Upper lobe of right lung (tissue), 1 donor: ENCODE data around the gene EML6. TPM values are rescaled to one million over a fixed set of nuclear protein-coding genes. Genes with fewer than 3 reads are reported as not detected.

Experiments
- ATAC-seq: fragments of 200-7000 bp; cut with Tn5 transposase; one replicate; pipeline ENCODE4 v1.9.1; 2020; ENCODE audit warnings: mild to moderate bottlenecking, moderate library complexity
- DNase-seq: peaks from one replicate; pipeline ENCODE4 v3.0.0-alpha.2; 2020
- H3K27ac ChIP-seq: fragments of 200-600 bp; one replicate; pipeline ENCODE4 v1.8.0; 2022
- H3K27me3 ChIP-seq: fragments of 200-600 bp; one replicate; pipeline ENCODE4 v1.8.0; 2022; ENCODE audit warnings: mild to moderate bottlenecking
- H3K36me3 ChIP-seq: fragments of 200-600 bp; one replicate; pipeline ENCODE4 v1.8.0; 2022
- H3K4me1 ChIP-seq: fragments of 200-600 bp; one replicate; pipeline ENCODE4 v1.8.0; 2022
- H3K4me3 ChIP-seq: fragments of 200-600 bp; one replicate; pipeline ENCODE4 v1.8.0; 2022; ENCODE audit warnings: mild to moderate bottlenecking
- H3K9me3 ChIP-seq: fragments of 200-600 bp; one replicate; pipeline ENCODE4 v1.8.0; 2022
- intact Hi-C: fragments of 100-400 bp; cut with DNase I; formaldehyde crosslinking; loops from one replicate; pipeline ENCODE4 v1.11.0; 2022
- total RNA-seq: library from RNA; stranded (reverse); fragmentation: NEBNext Ultra II Directional; extraction: Animal tissue kit (Norgen Biotek cat#: 25700); gene quantifications from one replicate; pipeline ENCODE4 v1.2.1, GENCODE V29; 2021
- TF ChIP-seq, protein P1 (sequence below): fragments of 200-600 bp; IDR thresholded peaks from one replicate; pipeline ENCODE4 v1.8.0; 2022; ENCODE audit warnings: antibody characterized with exemption
- donor health status: DM: no; HTN: yes; CAD: no; lungs with severe emphysema.

The EML6 gene
- total RNA-seq, 1 donor from 2014 or later: 1.4 TPM

GRCh38 chr2:54876764-54877163, 153.3 kb downstream of the EML6 start:
- Histone ChIP-seq H3K27me3 (no peaks in the 10 kb centered on the region), H3K9me3 (no peaks in the 10 kb centered on the region), H3K4me3 (no peak overlapping the region), H3K27ac (no peak overlapping the region), H3K36me3 (no peaks in the 10 kb centered on the region), H3K4me1 (no peaks in the 10 kb centered on the region)
- TF ChIP-seq, protein P1, sequence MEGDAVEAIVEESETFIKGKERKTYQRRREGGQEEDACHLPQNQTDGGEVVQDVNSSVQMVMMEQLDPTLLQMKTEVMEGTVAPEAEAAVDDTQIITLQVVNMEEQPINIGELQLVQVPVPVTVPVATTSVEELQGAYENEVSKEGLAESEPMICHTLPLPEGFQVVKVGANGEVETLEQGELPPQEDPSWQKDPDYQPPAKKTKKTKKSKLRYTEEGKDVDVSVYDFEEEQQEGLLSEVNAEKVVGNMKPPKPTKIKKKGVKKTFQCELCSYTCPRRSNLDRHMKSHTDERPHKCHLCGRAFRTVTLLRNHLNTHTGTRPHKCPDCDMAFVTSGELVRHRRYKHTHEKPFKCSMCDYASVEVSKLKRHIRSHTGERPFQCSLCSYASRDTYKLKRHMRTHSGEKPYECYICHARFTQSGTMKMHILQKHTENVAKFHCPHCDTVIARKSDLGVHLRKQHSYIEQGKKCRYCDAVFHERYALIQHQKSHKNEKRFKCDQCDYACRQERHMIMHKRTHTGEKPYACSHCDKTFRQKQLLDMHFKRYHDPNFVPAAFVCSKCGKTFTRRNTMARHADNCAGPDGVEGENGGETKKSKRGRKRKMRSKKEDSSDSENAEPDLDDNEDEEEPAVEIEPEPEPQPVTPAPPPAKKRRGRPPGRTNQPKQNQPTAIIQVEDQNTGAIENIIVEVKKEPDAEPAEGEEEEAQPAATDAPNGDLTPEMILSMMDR: no peak
- ATAC-seq: no peak
- DNase-seq: no peak
- intact Hi-C loops: no loop called here

DNA sequence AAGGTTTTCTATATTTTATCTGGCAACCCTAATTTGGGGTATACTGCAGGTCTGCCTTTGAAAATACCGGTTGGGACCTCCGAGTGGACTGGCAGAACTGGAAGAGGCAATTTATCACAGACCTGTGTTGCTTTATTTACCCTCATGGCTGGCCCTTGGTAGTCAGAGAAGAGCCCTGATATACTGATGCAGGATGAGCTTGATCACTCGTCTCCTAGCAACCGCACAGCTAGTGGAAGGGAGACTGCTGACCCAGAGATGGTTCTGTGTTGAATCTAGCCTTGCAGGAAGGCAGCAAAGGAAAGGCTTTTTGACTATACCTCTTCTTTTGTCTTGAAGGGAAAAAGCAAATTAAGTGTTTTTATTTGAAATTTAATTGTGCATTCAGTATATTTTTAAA, 154.7 kb downstream of the EML6 start:
- H3K4me1 ChIP-seq: no peaks in the 10 kb centered on the region
- no peaks in the 10 kb centered on the region for H3K27me3 ChIP-seq
- H3K36me3 ChIP-seq: no peaks in the 10 kb centered on the region
- H3K4me3 ChIP-seq: no peak overlapping the region
- intact Hi-C loops: no loop called here
- TF ChIP-seq, protein P1: no peak
- no peak overlapping the region for H3K27ac ChIP-seq
- DNase-seq (no peak), ATAC-seq (no peak)
- no peaks in the 10 kb centered on the region for H3K9me3 ChIP-seq

DNA sequence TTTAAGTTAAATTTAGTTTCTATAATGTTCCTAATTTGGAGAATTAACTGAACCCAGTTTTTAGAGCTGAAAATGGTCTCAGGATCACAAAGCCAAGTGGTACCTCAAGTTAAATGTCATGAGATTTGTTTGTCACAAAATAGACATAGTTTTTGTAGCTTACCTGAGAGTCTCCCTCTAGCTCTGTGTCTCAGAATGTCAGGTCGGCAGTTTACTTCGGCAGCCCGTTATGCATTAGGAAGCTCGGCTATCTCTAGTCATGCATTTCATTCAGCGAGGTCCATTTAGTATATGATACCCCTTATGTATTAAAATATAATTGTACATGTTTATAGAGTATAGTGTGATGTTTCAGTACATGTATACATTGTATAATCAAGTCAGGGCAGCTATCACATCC, 155.6 kb downstream of the EML6 start:
- no peaks in the 10 kb centered on the region for H3K9me3 ChIP-seq
- H3K36me3 ChIP-seq: no peaks in the 10 kb centered on the region
- DNase-seq: no peak
- TF ChIP-seq, protein P1: no peak
- H3K27ac ChIP-seq: no peak overlapping the region
- intact Hi-C loops: no loop called here
- no peak overlapping the region for H3K4me3 ChIP-seq
- no peaks in the 10 kb centered on the region for H3K27me3 ChIP-seq
- no peak for ATAC-seq
- no peaks in the 10 kb centered on the region for H3K4me1 ChIP-seq

DNA sequence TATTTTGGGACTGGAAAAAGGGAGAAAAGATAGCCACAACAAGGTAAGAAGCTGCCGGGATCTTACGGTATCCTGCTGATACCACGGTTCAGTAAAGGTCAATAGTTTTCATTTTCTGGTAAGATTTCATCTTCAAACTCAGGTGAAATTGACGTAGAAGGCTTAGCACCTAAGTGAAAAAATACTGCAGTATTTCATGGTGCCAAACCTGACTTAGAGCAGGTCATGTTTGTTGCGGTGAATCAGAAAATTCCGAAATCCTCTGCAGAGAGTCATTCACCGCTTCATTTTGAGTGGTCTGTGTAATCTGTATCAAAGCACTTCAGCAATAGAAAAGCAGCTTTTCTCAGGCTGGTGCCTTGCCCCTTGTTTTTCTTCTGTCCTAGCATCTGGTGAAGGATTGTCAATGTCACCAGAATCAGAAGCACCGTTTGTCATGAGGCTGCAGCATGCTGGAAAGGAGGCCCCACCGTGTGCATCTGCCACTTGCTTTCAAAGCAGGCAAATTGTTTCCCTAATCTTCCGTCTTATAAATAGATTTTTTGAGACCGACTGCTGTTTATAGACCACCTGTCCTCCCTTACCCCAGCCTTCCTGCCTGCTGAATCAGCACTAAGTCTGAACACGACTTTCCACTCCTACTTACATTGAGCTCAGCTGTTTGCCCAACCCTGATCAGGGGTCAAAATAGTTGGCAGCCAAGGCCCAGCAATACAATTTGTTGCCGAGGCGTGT, 156.3 kb downstream of the EML6 start:
- H3K27me3 ChIP-seq: no peaks in the 10 kb centered on the region
- intact Hi-C loops: no loop called here
- H3K4me1 ChIP-seq: no peaks in the 10 kb centered on the region
- ATAC-seq (no peak), DNase-seq (no peak)
- H3K36me3 ChIP-seq: no peaks in the 10 kb centered on the region
- H3K4me3 ChIP-seq: no peak overlapping the region
- no peaks in the 10 kb centered on the region for H3K9me3 ChIP-seq
- TF ChIP-seq, protein P1: no peak
- no peak overlapping the region for H3K27ac ChIP-seq

DNA sequence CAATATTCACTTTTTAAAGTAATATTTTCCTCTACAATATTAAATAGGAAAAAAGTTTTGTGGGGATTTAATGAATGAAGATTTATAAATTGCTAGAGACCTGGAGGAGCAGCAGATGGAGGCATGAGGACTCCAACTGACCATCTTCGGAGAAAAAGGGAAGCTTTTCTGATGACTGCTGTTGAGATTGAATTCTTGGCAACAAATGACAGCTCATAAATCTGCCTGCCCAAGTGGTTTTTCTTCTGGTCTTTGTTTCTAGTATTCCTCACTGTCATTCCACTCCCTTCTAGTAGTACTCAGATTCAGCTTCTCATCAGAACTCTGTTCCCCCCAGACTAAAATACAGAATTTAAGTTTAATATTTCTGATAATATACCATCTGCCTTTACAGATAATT, 157.0 kb downstream of the EML6 start:
- no peak for ATAC-seq
- TF ChIP-seq, protein P1: no peak
- intact Hi-C loops: no loop called here

GRCh38 chr2:54881759-54882158, 158.3 kb downstream of the EML6 start:
- H3K27ac ChIP-seq: no peak overlapping the region
- intact Hi-C loops: no loop called here
- DNase-seq (no peak), ATAC-seq (no peak)
- H3K9me3 ChIP-seq: no peaks in the 10 kb centered on the region
- TF ChIP-seq, protein P1: no peak
- H3K36me3 ChIP-seq: no peaks in the 10 kb centered on the region
- H3K27me3 ChIP-seq: no peaks in the 10 kb centered on the region
- no peak overlapping the region for H3K4me3 ChIP-seq
- no peaks in the 10 kb centered on the region for H3K4me1 ChIP-seq

More for the DNA sequence above, 157.0 kb downstream of the EML6 start:
- no peaks in the 10 kb centered on the region for H3K27me3 ChIP-seq
- DNase-seq: no peak
- H3K9me3 ChIP-seq: no peaks in the 10 kb centered on the region
- H3K4me1 ChIP-seq: no peaks in the 10 kb centered on the region
- no peak overlapping the region for H3K27ac ChIP-seq
- H3K36me3 ChIP-seq: no peaks in the 10 kb centered on the region
- H3K4me3 ChIP-seq: no peak overlapping the region
